Activated T-cell treated with anti-CD3 and anti-CD28 coated beads, Interleukin-2, amount 50 U/mL, for 24 hours (primary cell): Measurements from ENCODE around the gene SLC22A23.

Source experiments
- DNase-seq: peaks from one replicate; pipeline ENCODE4 v3.0.0-alpha.2; 2020
- H3K27ac Mint-ChIP-seq: 2 replicates; pipeline ENCODE4 v1.8.0; 2020; ENCODE audit warnings: mild to moderate bottlenecking, mixed read lengths
- H3K27me3 Mint-ChIP-seq: 2 replicates; pipeline ENCODE4 v1.8.0; 2020; ENCODE audit warnings: mixed read lengths
- H3K36me3 Mint-ChIP-seq: 2 replicates; pipeline ENCODE4 v1.8.0; 2020; ENCODE audit warnings: low read depth, mixed read lengths
- H3K4me1 Mint-ChIP-seq: 2 replicates; pipeline ENCODE4 v1.8.0; 2020; ENCODE audit warnings: low read depth, mixed read lengths
- H3K4me3 Mint-ChIP-seq: 2 replicates; pipeline ENCODE4 v1.8.0; 2020; ENCODE audit warnings: mild to moderate bottlenecking, moderate library complexity, mixed read lengths
- H3K9me3 Mint-ChIP-seq: 2 replicates; pipeline ENCODE4 v1.8.0; 2020; ENCODE audit warnings: mixed read lengths

Gene SLC22A23

GRCh38 chr6:3304500-3305215 is 152.2 kb downstream of the SLC22A23 start:
- Mint-ChIP-seq H3K27me3 (peaks cover 6% of the 10 kb centered on the region), H3K4me1 (no peaks in the 10 kb centered on the region), H3K4me3 (no peak overlapping the region), H3K27ac (no peak overlapping the region), H3K9me3 (no peaks in the 10 kb centered on the region), H3K36me3 (no peaks in the 10 kb centered on the region)
- DNase-seq, result no peak

DNA sequence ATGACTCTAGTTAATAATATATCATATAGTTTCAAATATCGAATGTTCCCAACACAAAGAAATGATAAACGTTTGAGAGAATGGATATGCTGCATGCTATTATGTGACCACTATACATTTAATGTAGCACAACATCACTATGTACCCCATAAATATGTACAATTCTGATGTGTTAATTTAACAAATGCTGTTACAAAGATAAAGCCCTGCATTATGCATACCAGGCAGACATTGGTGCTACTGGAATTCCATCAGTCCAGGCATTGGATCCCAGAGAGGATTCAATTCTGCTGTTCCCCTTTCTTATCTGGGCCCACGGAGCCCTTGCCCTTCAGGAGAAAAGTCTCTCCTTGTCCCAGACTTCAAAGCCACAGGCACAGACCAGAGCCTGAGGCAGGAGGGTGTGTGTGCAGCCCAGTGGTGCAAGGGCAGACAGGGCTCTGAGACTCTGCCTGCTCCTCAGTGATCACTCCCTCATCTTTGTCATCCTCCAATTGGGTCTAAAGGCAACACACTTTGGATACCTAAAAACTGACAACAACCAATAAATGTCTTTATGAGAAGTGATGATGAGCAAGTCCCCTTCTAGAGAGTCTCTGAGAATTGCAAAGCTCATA is 152.9 kb downstream of the SLC22A23 start:
- Mint-ChIP-seq H3K4me1 (no peaks in the 10 kb centered on the region), H3K9me3 (no peaks in the 10 kb centered on the region), H3K4me3 (no peak overlapping the region), H3K27ac (no peak overlapping the region), H3K36me3 (no peaks in the 10 kb centered on the region), H3K27me3 (peaks cover 6% of the 10 kb centered on the region)
- no peak for DNase-seq

DNA sequence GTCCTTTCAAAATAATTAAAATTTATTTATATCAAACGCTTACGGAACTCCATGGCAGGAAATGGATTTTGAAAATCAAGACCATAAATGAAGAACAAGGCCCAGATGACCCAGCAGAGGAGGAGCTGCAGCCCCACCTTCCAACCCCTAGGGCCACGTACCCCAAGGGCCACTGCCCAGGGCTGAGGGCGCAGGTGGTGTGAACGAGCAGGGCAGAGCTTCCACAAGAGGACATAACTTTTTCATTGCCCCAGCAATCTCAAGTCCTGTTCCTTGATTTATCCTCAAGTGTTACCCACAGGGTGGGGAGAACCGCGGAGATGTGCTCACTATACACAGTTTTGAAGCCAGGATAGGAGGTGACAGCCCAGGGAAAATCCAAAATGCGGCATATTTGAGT is 155.3 kb downstream of the SLC22A23 start:
- Mint-ChIP-seq H3K27me3 (peaks cover 6% of the 10 kb centered on the region), H3K4me3 (no peak overlapping the region), H3K27ac (no peak overlapping the region), H3K36me3 (no peaks in the 10 kb centered on the region), H3K4me1 (no peaks in the 10 kb centered on the region), H3K9me3 (no peaks in the 10 kb centered on the region)
- no peak for DNase-seq

DNA sequence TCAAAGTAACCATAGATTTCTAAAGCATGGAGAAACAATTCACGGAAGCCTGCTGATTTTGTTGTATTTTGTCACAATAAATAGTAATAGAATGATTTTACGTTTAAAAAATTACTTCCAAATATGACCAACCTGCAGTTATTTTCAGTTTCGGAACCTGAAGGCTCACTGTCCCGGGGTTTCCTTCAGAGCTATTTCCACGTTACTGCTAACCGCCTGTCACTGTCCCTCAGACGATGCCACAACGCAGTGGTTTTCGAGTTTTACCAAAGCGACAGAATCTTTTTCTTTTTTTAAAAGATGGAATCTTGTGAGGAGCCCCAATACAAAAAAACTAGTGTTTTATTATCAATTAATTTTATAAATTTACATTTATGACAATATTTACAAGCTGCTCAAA is 157.6 kb downstream of the SLC22A23 start:
- Mint-ChIP-seq H3K4me1 (no peaks in the 10 kb centered on the region), H3K9me3 (no peaks in the 10 kb centered on the region), H3K36me3 (no peaks in the 10 kb centered on the region)

GRCh38 chr6:3297909-3298308 is 158.9 kb downstream of the SLC22A23 start:
- Mint-ChIP-seq H3K4me1 (no peaks in the 10 kb centered on the region), H3K4me3 (no peak overlapping the region), H3K27me3 (peaks cover 1% of the 10 kb centered on the region), H3K27ac (no peak overlapping the region), H3K36me3 (no peaks in the 10 kb centered on the region), H3K9me3 (no peaks in the 10 kb centered on the region)
- no peak for DNase-seq

More for the DNA sequence above, 157.6 kb downstream of the SLC22A23 start:
- Mint-ChIP-seq H3K4me3 (no peak overlapping the region), H3K27ac (no peak overlapping the region), H3K27me3 (peaks cover 3% of the 10 kb centered on the region)
- DNase-seq, result no peak

DNA sequence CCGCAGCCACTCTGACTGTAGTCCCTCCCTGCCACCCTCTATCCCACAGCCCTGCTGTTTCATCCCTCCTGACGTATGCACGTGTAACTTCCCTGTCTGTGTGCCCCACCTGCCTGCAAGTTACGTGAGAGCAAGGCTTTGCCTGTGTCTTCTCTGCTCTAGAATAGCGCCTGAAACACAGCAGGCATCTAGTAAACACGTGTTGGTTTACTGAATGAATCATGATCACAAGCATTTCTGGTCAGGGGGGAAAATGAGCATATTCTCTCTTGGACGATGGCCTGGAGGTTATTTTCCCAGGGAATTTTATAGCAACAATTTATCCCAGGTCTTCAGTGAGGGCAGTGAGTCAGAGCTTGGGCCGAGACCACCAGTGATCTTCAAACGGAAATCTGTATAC is 159.8 kb downstream of the SLC22A23 start:
- no peaks in the 10 kb centered on the region for H3K36me3 Mint-ChIP-seq
- H3K9me3 Mint-ChIP-seq, result no peaks in the 10 kb centered on the region
- H3K27me3 Mint-ChIP-seq, result no peaks in the 10 kb centered on the region
- no peak overlapping the region for H3K4me3 Mint-ChIP-seq
- DNase-seq, result no peak
- no peaks in the 10 kb centered on the region for H3K4me1 Mint-ChIP-seq
- H3K27ac Mint-ChIP-seq, result no peak overlapping the region

DNA sequence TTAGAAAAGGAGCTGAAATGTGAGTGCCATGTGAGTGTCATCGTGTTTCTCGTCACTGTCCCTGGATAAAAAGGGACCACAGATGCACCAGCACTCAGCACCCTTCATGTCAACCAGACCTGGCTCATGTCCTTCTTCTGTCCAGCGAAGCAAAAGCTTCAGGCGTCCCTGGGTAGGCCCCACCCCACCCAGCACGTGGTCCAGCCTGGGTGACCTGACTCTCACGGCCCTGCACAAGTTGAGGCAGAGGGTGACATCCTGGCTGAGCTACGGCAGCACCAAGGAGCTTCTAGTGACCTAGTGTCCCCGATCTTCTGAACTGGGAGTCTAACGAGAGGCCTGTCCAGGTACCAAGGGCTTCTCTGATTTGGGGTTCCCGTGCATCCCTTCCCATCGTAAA is 160.3 kb downstream of the SLC22A23 start:
- Mint-ChIP-seq H3K36me3 (no peaks in the 10 kb centered on the region), H3K4me1 (no peaks in the 10 kb centered on the region), H3K4me3 (no peak overlapping the region), H3K27me3 (no peaks in the 10 kb centered on the region), H3K27ac (no peak overlapping the region), H3K9me3 (no peaks in the 10 kb centered on the region)
- no peak for DNase-seq

- H3K27ac Mint-ChIP-seq, result no peak overlapping the region
- no peak overlapping the region for H3K4me3 Mint-ChIP-seq
- no peaks in the 10 kb centered on the region for H3K4me1 Mint-ChIP-seq
- DNase-seq, result peak; percentile 18
- H3K9me3 Mint-ChIP-seq, result no peaks in the 10 kb centered on the region
- H3K36me3 Mint-ChIP-seq, result no peaks in the 10 kb centered on the region
- no peaks in the 10 kb centered on the region for H3K27me3 Mint-ChIP-seq
Observed at GRCh38 chr6:3296078-3296477, 160.8 kb downstream of the SLC22A23 start.

- H3K4me1 Mint-ChIP-seq, result no peaks in the 10 kb centered on the region
- no peaks in the 10 kb centered on the region for H3K27me3 Mint-ChIP-seq
- H3K4me3 Mint-ChIP-seq, result no peak overlapping the region
- no peaks in the 10 kb centered on the region for H3K36me3 Mint-ChIP-seq
- no peaks in the 10 kb centered on the region for H3K9me3 Mint-ChIP-seq
- peak; percentile 16 for DNase-seq
- no peak overlapping the region for H3K27ac Mint-ChIP-seq
Observed at GRCh38 chr6:3294921-3295871, 161.7 kb downstream of the SLC22A23 start.

- Mint-ChIP-seq H3K27ac (no peak overlapping the region), H3K36me3 (no peaks in the 10 kb centered on the region), H3K27me3 (no peaks in the 10 kb centered on the region), H3K4me1 (no peaks in the 10 kb centered on the region), H3K4me3 (no peak overlapping the region), H3K9me3 (no peaks in the 10 kb centered on the region)
- peak; percentile 2 for DNase-seq
Observed at GRCh38 chr6:3294396-3294795, 162.5 kb downstream of the SLC22A23 start.

DNA sequence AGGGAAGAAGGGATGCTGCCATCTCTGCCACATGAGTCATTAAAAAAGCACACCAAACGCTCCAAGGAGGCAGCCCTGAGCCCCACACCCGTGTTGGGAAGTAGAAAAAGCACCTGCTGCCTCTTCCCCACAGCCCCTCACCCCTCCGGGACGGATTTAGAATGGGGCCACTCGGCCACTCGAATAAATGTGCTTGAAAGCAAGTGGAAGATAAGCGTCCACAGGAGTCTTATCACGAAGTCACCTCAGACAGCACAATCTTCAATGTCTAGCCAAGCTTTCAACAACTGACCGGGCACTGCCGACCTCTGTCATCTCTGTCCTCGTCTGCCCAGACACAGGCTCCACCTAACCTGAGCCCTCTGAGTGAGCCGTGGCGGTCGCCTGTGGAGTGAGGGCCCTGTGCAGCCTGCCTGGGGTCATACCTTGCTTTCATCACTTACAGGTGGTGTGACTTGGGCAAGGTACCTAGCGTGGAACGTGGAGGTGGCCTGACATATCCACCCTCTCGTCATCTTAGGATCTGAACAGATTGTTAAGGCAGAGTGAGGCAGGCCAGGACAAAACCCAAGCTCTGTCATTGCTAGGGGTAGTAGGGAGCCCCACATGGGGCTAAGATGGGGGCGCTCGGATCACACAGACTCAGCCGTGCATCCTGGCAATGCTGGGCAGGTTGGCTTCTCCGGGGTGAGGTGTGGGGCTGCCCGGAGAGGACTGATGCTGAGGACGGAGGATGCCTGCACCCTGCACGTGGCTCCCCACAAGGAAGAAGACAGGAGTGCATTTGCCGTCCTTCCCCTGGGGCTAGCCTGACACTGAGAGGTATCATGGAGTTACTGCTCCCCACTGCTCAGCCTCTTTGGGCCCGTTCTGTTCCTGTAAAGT is 163.3 kb downstream of the SLC22A23 start:
- H3K36me3 Mint-ChIP-seq, result no peaks in the 10 kb centered on the region
- no peak overlapping the region for H3K27ac Mint-ChIP-seq

DNA sequence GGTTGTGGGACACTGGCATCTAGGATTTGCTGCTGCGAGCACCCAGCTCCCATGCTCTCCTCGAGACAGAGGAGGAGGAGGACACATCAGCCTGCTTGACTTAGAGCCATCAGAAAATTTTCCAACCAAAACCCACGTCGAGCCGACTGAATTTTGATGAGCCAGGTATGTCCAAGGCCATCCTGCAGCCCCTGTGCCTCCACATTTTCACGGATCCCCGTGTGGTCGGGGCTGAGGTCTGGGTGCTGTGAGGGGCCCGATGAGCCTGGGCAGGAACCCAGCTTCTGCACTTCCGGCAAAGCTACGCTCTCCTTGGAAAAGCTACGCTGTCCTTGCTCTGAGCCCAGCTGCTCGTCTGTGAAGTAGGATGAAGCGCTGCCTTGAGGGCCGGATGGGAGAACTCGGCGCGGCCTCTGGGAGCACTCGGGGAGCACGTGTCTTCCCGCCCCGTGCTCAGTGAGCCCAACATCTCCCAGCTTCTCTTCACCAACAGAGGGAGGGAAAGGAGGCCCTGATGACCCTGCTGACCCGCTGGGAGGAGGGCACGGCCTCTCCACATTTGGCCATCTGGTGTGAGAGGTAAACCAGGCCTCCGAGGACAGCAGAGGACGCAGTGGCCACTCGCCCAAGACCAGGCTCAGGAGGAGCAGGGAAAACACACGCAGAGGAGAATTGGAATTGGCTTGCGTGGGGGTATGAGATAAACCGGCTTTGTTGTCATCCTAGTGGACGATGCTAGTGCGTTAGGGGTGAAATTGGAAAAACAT is 164.2 kb downstream of the SLC22A23 start:
- Mint-ChIP-seq H3K36me3 (no peaks in the 10 kb centered on the region), H3K27ac (no peak overlapping the region), H3K4me3 (no peak overlapping the region)

More for the DNA sequence above, 163.3 kb downstream of the SLC22A23 start:
- H3K4me3 Mint-ChIP-seq, result no peak overlapping the region
- peak; percentile 16 for DNase-seq
- H3K4me1 Mint-ChIP-seq, result no peaks in the 10 kb centered on the region
- H3K27me3 Mint-ChIP-seq, result no peaks in the 10 kb centered on the region
- H3K9me3 Mint-ChIP-seq, result no peaks in the 10 kb centered on the region

DNA sequence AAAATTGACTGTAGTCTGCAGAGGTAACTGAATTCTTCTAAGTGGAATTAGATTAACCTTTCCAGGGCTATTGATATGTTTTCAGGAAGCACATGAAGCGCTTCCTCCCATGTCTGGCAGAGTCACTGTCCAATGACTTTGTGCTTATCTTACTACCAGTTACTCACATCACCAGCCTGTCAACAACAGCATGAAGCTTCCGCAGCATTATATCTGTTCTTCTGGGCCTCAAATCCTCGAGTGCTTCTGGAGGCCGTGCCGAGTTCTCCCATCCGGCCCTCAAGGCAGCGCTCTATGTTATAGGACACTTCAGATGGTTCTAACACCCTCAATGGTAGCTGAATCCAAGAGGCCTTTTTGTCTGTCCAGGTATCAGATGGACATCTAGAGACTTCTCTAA is 164.9 kb downstream of the SLC22A23 start:
- H3K4me1 Mint-ChIP-seq, result no peaks in the 10 kb centered on the region
- H3K36me3 Mint-ChIP-seq, result no peaks in the 10 kb centered on the region
- H3K4me3 Mint-ChIP-seq, result no peak overlapping the region
- no peak overlapping the region for H3K27ac Mint-ChIP-seq
- no peaks in the 10 kb centered on the region for H3K27me3 Mint-ChIP-seq
- DNase-seq, result no peak
- no peaks in the 10 kb centered on the region for H3K9me3 Mint-ChIP-seq

More for the DNA sequence above, 164.2 kb downstream of the SLC22A23 start:
- peak; percentile 6 for DNase-seq
- Mint-ChIP-seq H3K4me1 (no peaks in the 10 kb centered on the region), H3K9me3 (no peaks in the 10 kb centered on the region), H3K27me3 (no peaks in the 10 kb centered on the region)
